NCI-H748 (cell line): Measurements from ENCODE around the gene EEF2K.

Experiments used
- DNase-seq: peaks from one replicate; lab custom pipeline; 2025; ENCODE audit not compliant: unreplicated experiment; lab: John Stamatoyannopoulos, UW

The EEF2K gene

DNA sequence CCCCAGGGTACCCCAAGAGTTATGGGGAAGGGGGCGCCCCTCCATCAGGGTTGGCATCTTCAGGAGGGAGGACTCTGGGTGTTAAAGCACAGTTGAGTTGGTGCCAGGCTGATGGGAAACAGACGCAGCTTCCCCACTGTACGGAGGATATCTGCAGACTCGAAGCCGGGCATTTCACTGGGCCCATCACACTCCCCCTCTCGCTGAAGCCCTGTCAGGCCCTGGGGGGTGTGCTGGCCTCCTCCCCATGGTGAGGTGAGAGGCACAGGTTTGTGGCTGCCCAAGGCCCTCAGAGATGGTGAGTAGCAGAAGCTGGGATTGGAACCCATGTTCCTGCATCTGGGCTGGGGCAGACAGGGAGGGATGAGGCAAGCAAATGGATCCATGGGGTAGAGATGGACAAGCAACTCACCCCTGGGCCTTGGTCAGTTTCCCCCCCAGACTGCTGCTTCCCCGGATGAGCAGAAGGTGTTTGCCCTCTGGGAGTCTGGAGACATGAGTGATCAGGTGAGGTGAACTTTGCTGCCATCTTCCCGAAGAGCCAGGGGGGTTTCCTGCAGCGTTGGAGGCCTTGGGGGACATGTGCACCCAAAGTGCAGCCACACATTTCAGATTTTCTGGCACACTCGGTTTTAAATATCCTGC is 122.1 kb downstream of the EEF2K start:
- no peak for DNase-seq

DNA sequence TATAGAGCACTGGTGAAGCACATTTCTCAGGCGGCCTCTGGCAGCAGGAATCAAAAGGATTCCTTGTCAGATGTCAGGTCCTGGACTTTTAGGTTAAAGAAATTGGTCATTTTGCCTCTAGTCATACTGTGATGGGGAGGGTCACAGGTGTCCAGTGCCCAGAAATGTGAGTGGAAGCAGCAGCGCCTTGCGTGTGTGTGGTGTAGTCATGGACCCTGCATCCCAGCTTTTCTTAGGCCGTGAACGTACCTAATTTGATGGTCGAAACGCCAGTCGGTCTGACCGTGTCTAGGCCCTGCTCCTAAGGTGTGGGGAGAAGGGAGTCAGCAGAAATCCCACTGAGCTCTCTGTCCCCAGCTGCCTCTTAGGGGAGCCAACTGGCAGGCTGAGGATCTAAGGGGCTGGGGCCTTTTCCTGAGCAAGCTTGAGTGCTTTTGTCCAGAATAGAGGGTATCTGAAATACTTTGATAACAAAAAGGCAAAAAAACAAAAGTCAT is 123.2 kb downstream of the EEF2K start:
- no peak for DNase-seq

DNA sequence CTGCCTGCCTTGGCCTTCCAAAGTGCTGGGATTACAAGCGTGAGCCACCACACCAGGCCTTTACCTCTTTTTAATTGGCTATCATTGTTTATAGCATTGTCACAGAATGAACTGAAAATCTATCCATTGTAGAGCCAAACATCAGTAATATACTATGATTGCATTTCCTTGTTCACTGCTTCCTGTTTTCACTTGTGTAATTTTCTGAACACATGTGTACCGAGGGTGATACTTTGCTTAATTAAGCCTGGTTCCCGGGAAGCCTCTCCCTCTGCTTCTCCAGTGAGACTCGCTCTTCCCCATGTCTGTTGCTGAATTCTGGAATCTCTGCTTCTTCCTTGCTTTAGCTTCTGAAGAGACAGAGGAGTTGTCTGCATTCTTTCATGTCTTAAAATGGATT is 124.2 kb downstream of the EEF2K start:
- DNase-seq: no peak

DNA sequence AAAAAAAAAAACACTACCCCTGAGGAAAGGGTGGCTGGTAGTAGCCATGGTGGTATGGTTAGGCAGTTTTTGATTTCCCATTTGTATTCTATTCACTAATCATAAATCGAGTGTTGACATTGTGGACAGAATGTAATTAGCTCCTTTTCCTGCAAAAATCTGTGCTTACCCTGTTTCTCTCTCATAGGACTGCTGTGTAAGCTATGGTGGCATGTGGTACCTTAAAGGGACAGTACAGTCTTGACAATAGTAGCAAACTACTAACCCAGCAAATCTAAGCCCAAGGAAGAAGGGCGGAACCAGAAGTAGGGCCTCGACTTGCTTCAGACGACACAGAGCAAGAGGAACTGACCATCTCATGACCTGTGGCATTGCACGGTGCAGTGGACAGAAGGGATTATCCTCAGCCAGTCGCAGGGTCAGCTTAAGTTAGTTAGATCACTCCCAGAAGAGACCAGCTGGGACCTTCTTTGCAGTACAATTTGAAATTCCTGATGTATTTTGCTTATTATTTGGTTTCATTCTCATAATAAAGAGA is 127.4 kb downstream of the EEF2K start:
- DNase-seq: no peak

DNA sequence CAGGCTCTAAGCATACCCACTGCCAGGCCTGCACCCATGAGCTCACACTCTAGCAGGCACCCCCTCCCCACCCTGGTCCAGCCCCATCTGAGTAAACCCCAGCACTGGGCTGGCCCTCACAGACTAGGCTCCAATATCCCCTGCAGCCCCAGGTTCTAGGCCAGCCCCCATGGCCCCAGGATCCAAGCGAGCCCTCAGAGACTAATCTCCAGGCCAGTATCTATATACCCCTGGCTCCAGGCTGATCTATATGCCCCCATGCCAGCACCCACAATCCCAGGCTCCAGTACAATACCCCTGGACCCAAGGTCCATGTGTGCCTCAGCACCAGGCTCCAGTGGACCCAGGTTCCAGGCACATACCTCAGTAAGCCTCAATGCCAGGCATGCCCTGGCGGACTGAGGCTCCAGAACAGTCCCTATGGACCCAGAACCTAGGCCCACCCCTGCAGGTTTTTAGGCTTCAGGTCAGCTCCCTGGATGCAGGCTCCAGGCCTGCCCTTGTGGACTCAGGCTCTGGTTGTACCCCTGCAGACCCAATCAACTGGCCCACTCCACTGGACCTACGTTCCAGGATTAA is 129.7 kb downstream of the EEF2K start:
- no peak for DNase-seq

DNA sequence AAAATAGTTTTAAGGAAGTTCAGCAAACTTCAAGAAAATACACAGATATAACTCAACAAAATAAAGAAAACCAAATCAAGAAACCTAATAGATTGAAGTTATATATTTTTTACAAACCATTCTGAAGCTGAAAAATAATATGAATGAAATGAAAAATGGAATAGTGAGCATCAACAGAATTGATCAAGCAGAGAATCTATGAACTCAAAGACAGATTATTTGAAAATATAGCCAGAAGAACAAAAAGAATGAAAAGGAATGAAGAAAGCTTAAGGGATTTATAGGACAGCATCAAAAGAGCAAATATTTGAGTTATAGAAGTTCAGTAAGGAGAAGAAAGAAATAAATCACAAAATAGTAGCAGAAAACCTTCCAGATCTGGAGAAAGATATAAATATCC is 130.5 kb downstream of the EEF2K start:
- no peak for DNase-seq

DNA sequence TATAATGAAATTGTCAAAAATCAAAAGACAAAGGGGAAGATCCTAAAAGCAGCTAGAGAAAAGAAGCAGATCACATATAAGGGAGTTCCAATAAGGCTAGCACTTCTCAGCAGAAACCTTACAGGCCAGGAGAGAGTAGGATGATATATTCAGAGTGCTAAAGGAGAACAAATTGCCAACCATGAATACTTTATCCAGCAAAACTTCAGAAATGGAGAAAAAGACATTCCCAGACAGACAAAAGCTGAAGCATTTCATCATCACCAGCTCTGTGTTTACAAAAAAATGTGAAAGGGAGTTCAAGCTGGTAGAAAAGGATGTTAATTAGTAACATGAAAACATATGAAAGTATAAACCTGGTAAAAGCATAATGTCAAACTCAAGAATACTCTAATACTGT is 131.0 kb downstream of the EEF2K start:
- no peak for DNase-seq

DNA sequence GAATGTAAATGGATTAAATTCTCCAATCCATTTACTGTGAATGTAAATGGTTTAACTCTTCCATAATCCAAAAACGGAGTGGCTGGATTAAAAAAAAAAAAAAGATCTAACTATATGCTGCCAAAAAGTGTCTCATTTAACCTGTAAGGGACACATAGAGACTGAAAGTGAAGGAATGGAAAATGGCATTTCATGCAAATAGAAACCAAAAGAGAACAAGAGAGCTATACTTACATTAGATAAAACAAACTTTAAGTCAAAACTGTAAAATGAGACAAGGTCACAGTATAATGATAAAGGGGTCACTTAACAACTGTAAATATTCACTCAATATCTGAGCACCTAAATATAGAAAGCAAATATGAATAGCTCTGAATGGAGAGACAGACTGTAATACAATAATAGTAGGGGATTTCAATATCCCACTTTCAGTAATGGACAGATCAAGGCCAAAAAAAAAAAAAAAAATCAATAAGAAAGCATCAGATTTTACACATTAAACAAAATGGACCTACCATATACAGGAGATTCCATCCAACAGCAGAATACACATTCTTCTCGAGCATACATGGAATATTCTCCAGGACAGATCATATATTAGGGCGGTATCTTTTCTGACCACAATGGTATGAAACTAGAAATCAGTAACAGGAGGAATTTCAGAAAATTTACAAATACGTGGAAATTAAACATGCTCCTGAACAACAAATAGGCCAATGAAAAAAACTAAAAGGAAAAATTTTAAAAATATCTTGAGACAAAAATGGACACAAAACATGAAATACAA is 132.0 kb downstream of the EEF2K start:
- no peak for DNase-seq
